Endothelial cell of umbilical vein (primary cell): ENCODE data around the gene IL4R.

Source experiments
- CTCF ChIP-seq, 2 donors: IDR thresholded peaks; 1 replicate in 1 of 2; 2 replicates in 1 of 2; pipeline ENCODE4 v1.5.1; 2011; ENCODE audit warnings: low read length in 2 of 2, mild to moderate bottlenecking in 2 of 2, moderate library complexity in 2 of 2, control low read depth in 1 of 2, inconsistent platforms in 1 of 2, low read depth in 1 of 2; ENCODE audit not compliant: insufficient read depth in 1 of 2; ENCODE audit errors: extremely low read depth in 1 of 2
- EZH2 ChIP-seq: IDR thresholded peaks from 2 replicates; pipeline ENCODE4 v1.6.1; 2012; ENCODE audit warnings: borderline replicate concordance, low read depth, mild to moderate bottlenecking, moderate library complexity, low read length, inconsistent platforms; ENCODE audit not compliant: severe bottlenecking
- FOS ChIP-seq: IDR thresholded peaks from 2 replicates; pipeline ENCODE4 v1.6.1; 2011; ENCODE audit warnings: mild to moderate bottlenecking, low read length, moderate library complexity, borderline replicate concordance; ENCODE audit not compliant: insufficient read depth
- GATA2 ChIP-seq: IDR thresholded peaks from 2 replicates; pipeline ENCODE4 v1.7.0; 2011; ENCODE audit warnings: low read depth, mild to moderate bottlenecking, moderate library complexity, mixed read lengths, low read length; ENCODE audit not compliant: insufficient read length, insufficient read depth
- JUN ChIP-seq: IDR thresholded peaks from 2 replicates; pipeline ENCODE4 v1.6.1; 2011; ENCODE audit warnings: borderline replicate concordance, low read depth; ENCODE audit not compliant: insufficient read length, insufficient read depth
- MYC ChIP-seq: IDR thresholded peaks from one replicate; pipeline ENCODE4 v1.6.1; 2011; ENCODE audit warnings: mild to moderate bottlenecking, low read depth, low read length
- POLR2A ChIP-seq: IDR thresholded peaks from 2 replicates; pipeline ENCODE4 v1.6.1; 2012; ENCODE audit warnings: low read depth, mild to moderate bottlenecking, control low read depth, low read length
- POLR2AphosphoS5 ChIP-seq: IDR thresholded peaks from 2 replicates; pipeline ENCODE4 v1.6.1; 2012; ENCODE audit warnings: low read depth, mild to moderate bottlenecking, control low read depth, low read length, moderate library complexity; ENCODE audit not compliant: insufficient read depth
- TF ChIP-seq, protein P1 (sequence below): IDR thresholded peaks from 2 replicates; pipeline ENCODE4 v1.6.1; 2011; ENCODE audit not compliant: insufficient read depth, insufficient read length

DNA sequence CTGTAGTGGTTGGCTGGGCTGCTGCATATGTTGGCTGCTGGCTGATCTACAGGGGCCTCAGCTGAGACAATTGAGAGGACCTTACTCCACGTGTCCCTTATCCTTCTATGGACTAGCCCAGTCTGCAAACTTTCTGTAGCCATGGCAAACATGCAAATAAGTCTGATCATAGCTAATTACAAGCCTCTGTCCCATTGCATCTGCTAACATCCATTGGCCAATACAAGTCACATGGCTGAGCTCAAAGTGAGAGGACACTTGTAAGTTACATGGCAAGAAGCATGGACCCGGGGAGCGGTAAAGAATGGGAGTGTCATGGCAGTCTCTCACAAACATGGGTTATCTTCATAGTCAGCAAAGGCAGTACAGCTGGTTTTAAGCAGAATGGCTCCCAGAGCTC, 11.6 kb upstream of the IL4R start:
- TF ChIP-seq POLR2A: no peak
- no peak for TF ChIP-seq FOS
- TF ChIP-seq CTCF (IDR thresholded peaks at IDR 0.05; ENCODE audit: extremely low read depth in 1 of 2, insufficient read depth in 1 of 2, low read depth in 1 of 2, low read length in 2 of 2): no peak
- no peak for TF ChIP-seq JUN
- no peak for TF ChIP-seq EZH2
- no peak for TF ChIP-seq POLR2AphosphoS5
- TF ChIP-seq MYC: no peak
- TF ChIP-seq, protein P1, sequence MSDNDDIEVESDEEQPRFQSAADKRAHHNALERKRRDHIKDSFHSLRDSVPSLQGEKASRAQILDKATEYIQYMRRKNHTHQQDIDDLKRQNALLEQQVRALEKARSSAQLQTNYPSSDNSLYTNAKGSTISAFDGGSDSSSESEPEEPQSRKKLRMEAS: no peak
- no peak for TF ChIP-seq GATA2
